GM19239 (cell line): ENCODE measurements around the gene MBD6.
"Not testable (repeated sequence)": the region's sequence is repeated elsewhere in the genome, so short reads cannot be mapped to it uniquely, and the experiment has no call there.

Source experiments
- DNase-seq: peaks from one replicate; pipeline ENCODE4 v3.0.0; 2011; ENCODE audit warnings: low spot score; ENCODE audit not compliant: insufficient read length
- FAIRE-seq: peaks from 2 replicates; lab custom pipeline; 2011; peaks lifted over from hg19 to GRCh38; lab: Jason Lieb, UNC

Gene MBD6

GRCh38 chr12:57513677-57514076, 8.9 kb upstream of the MBD6 start:
- not testable (repeated sequence) for FAIRE-seq

DNA sequence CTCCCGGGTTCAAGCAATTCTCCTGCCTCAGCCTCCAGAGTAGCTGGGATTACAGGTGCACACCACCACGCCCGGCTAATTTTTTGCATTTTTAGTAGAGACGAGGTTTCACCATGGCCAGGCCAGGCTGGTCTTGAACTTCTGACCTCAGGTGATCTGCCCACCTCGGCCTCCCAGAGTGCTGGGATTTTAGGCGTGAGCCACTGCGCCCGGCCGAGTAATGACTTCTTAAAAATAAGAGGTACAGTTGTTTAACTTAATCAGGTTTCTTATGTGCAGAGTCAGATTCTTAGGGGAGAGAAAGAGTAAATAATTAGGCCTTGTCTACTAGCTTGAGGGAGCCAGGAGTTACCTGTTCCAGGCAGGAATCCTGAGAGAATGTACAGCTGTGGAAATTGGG, 8.4 kb upstream of the MBD6 start:
- not testable (repeated sequence) for DNase-seq, FAIRE-seq

More at GRCh38 chr12:57513677-57514076, 8.9 kb upstream of the MBD6 start:
- not testable (repeated sequence) for DNase-seq

DNA sequence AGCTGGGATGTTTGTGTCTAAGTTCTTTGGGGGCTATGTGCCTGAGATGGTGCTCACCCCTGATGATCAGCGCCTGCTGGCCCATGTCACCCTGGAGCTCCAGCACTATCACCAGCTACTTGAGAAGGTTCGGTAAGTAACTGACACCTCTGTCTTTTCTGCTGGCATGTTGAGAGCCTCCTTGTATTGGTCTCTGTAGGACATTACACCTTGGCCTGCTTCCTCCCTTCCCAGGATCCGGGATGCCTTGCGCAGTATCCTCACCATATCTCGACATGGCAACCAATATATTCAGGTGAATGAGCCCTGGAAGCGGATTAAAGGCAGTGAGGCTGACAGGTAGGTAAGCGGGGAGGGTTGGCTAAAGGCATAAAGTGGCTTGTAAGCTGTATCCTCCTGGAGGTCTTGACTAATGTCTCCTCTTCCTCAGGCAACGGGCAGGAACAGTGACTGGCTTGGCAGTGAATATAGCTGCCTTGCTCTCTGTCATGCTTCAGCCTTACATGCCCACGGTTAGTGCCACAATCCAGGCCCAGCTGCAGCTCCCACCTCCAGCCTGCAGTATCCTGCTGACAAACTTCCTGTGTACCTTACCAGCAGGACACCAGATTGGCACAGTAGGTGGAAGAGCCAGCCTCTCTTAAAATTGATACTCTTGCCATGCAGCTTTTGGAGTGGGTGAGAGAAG, 7.8 kb upstream of the MBD6 start:
- FAIRE-seq = no peak
- no peak for DNase-seq

DNA sequence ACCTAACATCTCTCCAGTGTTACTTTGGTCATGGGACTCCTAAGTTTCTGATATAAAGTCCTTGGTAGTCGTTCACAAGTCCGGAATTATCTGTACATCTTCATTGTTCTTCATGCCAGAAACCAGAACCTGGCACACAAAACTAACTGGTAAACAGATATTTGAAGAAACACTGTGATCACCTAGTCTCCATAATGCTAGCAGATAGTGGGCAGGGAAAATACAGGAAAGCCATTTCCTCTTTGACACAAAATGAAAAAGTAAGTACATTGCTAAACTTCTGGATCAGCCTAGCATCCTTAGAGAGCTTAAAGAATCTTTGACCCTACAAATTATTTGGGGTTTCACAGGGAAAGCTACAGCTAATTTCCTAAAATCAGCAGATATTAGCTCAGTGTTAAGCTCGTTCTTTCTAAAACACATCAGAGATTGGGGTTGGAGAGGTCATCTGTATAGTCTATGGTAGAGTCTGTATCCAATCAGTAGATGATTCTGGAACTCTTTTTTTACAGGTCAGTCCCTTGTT, 7.2 kb upstream of the MBD6 start:
- DNase-seq = no peak
- no peak for FAIRE-seq

DNA sequence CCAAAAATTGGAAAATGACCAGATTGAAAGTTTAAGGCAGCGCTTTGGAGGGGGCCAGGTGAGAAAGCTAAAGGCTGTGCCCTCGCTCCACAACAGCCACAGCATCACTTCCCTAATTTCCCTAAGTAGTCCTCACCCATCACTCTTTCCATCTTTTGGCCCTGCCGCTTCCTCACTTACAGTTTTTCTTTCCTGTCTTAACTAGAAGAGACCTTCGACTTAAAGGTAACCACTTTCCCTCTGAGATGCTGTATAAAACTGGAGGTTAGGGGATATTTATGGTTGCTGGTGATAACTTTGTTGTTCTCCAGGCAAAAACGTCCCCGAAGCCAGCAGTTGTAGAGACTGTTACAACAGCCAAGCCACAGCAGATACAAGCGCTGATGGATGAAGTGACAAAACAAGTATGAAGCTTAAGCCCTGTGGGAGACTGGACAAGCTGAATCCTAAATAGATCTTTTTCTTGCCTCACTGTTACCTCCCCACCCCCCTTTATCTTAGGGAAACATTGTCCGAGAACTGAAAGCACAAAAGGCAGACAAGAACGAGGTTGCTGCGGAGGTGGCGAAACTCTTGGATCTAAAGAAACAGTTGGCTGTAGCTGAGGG, 6.6 kb upstream of the MBD6 start:
- FAIRE-seq (no peak), DNase-seq (no peak)

GRCh38 chr12:57516617-57517153, 5.9 kb upstream of the MBD6 start:
- FAIRE-seq (no peak), DNase-seq (no peak)

GRCh38 chr12:57517187-57517586, 5.4 kb upstream of the MBD6 start:
- DNase-seq = no peak
- no peak for FAIRE-seq

GRCh38 chr12:57517718-57518117, 4.9 kb upstream of the MBD6 start:
- FAIRE-seq, DNase-seq: not testable (repeated sequence)

DNA sequence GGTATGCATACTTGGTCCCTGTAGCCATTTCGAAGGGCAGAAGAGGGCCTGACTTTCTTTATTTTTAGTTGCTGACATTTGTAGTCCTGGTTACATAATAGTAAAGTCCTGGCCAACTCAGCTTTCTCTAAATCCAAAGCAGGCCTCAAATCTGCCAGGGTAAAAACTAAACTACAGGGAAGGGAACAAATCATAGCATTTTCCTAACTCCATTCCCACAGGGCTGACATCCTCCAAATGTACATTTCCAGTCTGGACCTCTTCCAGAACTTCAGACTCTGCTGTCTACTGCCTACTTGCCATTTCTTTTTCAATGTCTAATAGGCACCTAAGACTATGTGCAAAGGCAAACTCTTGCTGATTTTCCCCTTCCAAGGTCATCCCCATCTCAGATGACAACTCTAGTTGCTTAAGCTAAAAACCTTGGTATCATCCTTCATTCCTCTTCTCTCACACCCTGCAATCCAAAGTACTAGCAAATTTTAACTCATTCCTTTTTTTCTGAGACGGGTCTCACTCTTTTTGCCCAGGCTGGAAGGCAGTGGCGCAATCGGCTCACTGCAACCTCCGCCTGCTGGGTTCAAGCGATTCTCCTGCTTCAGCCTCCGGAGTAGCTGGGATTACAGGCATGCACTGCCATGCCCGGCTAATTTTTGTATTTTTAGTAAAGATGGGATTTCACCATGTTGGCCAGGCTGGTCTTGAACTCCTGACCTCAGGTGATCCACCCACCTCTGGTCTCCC, 4.3 kb upstream of the MBD6 start:
- DNase-seq = no peak
- no peak for FAIRE-seq

DNA sequence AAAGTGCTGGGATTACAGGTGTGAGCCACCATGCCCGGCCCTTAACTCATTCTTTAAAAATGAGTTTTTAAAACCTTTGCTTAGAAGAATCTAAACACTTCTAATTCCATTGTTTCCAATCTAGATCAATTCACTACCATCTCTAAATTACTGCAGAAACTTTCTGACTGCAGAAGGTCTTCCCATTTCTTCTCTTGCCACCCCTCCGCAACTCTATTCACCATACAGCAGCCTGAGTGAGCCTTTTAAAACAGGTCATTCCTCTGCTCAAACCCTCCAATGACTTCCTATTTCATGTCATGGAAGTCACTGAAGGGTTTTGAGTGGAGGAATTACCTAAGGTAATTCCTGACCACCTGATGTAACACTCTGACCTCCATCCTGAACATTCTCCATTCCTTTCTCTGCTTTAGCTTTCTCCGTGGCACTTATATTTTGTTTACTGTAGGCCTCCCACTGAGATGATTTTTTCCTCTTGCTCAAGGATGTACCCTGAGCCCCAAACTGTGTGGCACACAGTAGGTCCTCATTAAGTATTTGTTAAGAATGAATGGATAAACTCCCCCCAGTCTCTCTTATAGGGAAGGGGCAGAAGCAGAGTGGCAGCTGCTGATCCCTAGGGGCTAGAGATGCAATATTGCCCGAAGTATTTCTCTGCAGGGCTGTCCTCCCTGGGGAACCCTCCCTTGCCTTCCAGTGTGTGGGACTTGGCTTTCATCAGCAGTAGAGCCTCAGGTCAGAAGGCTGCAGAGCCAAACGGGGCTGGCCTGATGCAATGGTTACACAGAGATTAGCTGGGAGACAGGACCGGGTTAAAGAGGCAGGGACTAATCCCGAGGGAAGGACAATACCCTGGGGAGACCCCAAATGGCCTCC, 3.5 kb upstream of the MBD6 start:
- no peak for DNase-seq
- no peak for FAIRE-seq

- no peak for FAIRE-seq
- no peak for DNase-seq
Measured at GRCh38 chr12:57519796-57520052, 2.9 kb upstream of the MBD6 start.

DNA sequence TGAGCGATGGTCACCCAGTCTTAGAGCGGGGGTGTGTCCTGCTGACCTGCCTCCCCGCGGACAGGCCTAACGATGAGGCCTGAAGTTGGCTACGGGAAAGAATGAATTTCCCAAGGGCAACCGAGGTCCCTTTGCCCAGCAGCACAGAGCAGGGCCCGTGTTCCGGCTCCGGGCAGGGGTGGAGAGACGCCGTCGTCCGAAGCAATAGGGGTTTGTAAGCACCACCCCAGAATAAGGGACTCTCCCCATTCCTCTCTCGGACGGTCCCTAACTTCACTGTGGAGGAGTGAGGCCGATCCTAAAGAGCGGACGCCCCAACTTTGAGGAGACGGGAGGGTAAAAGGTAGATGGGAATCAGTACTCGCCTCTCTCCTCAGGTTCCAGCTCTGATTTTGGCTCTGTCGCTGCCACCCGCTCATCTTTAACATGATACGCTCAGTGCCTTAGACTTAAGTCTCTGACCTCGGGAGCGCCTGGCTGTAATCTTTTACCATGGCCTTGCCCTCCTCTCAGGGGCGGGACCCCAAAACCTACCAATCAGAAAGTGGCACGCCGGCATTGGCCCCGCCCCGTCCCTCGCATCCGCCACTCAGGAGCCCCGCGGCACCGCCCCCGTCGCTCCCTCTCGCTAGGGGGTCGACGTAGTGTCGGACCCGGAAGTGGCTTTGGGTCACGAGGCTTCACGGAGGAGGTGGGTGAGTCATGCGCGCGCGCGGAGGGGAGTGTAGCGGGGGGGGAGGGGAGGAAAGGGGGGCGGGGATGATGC, 2.4 kb upstream of the MBD6 start, which contains the start of gene DDIT3:
DDIT3 (minus strand) TSS at position 462 of the 766 bp plus-strand sequence. CDS start 3,108 bp downstream, outside the sequence.
- FAIRE-seq = peak; percentile 95

GRCh38 chr12:57521525-57522010, 1.1 kb upstream of the MBD6 start:
- FAIRE-seq = no peak
- DNase-seq = no peak

More for the DNA sequence above, 2.4 kb upstream of the MBD6 start, which contains the start of gene DDIT3:
- DNase-seq = peak; percentile 77

- FAIRE-seq (no peak), DNase-seq (no peak)
Measured at GRCh38 chr12:57522887-57523705, 472 bp downstream of the MBD6 start.

DNA sequence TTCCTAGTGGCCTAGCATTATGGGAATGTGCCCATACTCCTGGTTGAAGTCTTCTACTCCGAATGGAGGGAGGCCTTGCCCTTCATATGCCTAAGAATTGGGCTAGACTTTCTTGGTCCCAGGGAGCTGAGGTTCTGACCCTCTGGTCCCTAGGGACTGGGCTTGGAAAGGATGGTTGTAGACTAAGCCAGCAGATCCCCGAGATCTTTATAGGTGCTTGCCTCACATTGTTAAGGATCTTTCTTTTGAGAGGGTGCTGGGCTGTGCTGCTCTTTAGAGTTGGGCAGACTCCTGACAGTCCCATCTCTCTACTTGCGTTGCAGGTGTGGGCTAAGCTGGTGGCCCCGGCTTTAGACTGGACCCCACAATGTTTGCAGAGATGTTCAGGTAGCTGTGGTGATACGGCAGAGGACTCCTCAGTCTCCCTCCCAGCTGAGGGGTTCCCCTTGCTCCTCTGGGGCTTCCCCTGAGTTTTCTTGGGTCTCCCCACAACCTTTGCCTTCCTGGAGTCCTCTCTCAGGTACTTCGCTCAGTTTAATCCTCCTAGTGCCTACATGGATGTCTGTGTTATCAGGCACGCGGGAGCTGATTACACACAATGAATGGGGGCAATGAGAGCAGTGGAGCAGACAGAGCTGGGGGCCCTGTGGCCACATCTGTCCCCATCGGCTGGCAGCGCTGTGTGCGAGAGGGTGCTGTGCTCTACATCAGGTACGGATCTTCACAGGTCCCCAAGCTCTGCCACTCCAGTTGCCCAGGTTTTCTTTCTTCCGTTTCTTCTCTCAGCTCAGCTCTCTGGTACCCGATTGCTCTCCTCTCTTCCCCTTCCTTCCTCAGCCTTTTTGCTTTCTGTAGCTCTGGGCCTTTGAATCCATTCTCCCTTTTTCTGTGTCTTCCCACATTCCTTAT, 1.3 kb downstream of the MBD6 start:
- FAIRE-seq = peak; percentile 63

DNA sequence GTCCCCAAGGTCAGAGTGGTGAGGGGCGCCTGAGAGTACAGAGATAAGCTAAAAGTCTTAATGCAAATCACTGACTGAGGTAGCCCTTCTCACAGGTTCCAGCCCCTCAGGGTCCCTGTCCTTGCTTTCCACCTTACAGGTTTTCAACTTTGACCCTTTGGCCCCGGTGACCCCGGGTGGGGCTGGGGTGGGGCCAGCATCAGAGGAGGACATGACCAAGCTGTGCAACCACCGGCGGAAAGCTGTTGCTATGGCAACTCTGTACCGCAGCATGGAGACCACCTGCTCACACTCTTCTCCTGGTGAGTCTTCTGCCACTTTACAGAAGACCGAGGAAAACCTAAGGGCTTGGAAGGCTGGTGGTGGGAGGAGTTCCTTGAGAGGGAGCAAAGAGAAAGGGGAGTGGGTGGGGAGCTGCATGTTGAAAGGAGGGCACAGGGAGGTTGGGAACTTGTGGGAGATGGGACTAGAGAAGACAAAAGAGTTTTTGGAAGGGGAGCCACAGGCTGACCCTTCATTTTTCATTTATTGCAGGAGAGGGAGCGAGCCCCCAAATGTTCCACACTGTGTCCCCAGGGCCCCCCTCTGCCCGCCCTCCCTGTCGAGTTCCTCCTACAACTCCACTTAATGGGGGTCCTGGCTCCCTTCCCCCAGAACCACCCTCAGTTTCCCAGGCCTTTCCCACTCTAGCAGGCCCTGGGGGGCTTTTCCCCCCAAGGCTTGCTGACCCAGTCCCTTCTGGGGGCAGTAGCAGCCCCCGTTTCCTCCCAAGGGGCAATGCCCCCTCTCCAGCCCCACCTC, 2.4 kb downstream of the MBD6 start:
- no peak for FAIRE-seq

More for the DNA sequence above, 1.3 kb downstream of the MBD6 start:
- no peak for DNase-seq

More for the DNA sequence above, 2.4 kb downstream of the MBD6 start:
- DNase-seq = no peak
